ENCODE results near the gene GIPC2.

GRCh38 chr1:78171736-78172590 is 126.2 kb downstream of the GIPC2 start:
- no peak for TF ChIP-seq CTCF (IDR thresholded peaks at IDR 0.05; ENCODE audit: insufficient read depth, low read length)
- no peak for TF ChIP-seq REST (IDR thresholded peaks at IDR 0.05; ENCODE audit: insufficient replicate concordance, low read depth)
- TF ChIP-seq POLR2AphosphoS5 (IDR thresholded peaks at IDR 0.05; ENCODE audit: low read depth), result no peak
- no peak for TF ChIP-seq SPI1 (IDR thresholded peaks at IDR 0.05; ENCODE audit: borderline replicate concordance, low read depth)
